Measurements from ENCODE around the gene SLC22A12.

SLC22A12 gene

GRCh38 chr11:64605656-64606585, 14.9 kb downstream of the SLC22A12 start:
- TF ChIP-seq CTCF (IDR thresholded peaks at IDR 0.05; ENCODE audit: insufficient read depth, low read depth, low read length, missing control alignments), result no peak
- no peak for DNase-seq (ENCODE audit: low read depth)
- H3K4me3 ChIP-seq (ENCODE audit: low read depth, low read length), result no peak overlapping the region

GRCh38 chr11:64606796-64607380, 15.9 kb downstream of the SLC22A12 start:
- no peak for TF ChIP-seq CTCF (IDR thresholded peaks at IDR 0.05; ENCODE audit: insufficient read depth, low read depth, low read length, missing control alignments)
- no peak for DNase-seq (ENCODE audit: low read depth)
- no peak overlapping the region for H3K4me3 ChIP-seq (ENCODE audit: low read depth, low read length)

- TF ChIP-seq CTCF (IDR thresholded peaks at IDR 0.05; ENCODE audit: insufficient read depth, low read depth, low read length, missing control alignments), result no peak
- DNase-seq (ENCODE audit: low read depth), result no peak
- H3K4me3 ChIP-seq (ENCODE audit: low read depth, low read length), result no peak overlapping the region
Measured at GRCh38 chr11:64607381-64607985, 16.5 kb downstream of the SLC22A12 start.

GRCh38 chr11:64608046-64608445, 17.0 kb downstream of the SLC22A12 start:
- no peak for TF ChIP-seq CTCF (IDR thresholded peaks at IDR 0.05; ENCODE audit: insufficient read depth, low read depth, low read length, missing control alignments)
- H3K4me3 ChIP-seq (ENCODE audit: low read depth, low read length), result no peak overlapping the region
- no peak for DNase-seq (ENCODE audit: low read depth)

GRCh38 chr11:64608636-64609035, 17.6 kb downstream of the SLC22A12 start:
- no peak for TF ChIP-seq CTCF (IDR thresholded peaks at IDR 0.05; ENCODE audit: insufficient read depth, low read depth, low read length, missing control alignments)
- H3K4me3 ChIP-seq (ENCODE audit: low read depth, low read length), result no peak overlapping the region
- no peak for DNase-seq (ENCODE audit: low read depth)

- DNase-seq (ENCODE audit: low read depth), result no peak
- no peak for TF ChIP-seq CTCF (IDR thresholded peaks at IDR 0.05; ENCODE audit: insufficient read depth, low read depth, low read length, missing control alignments)
- no peak overlapping the region for H3K4me3 ChIP-seq (ENCODE audit: low read depth, low read length)
Measured at GRCh38 chr11:64609436-64610047, 18.5 kb downstream of the SLC22A12 start.
